ENCODE data around the gene SPTSSA.

- TF ChIP-seq CTCF (tag by site-specific recombination; IDR thresholded peaks at IDR 0.05) (no peak), ZNF174 (tag by site-specific recombination; IDR thresholded peaks at IDR 0.05) (no peak), ZNF747 (tag by site-specific recombination; IDR thresholded peaks at IDR 0.05) (no peak), ZNF10 (tag by site-specific recombination; IDR thresholded peaks at IDR 0.05) (no peak), ZFP3 (tag by site-specific recombination; IDR thresholded peaks at IDR 0.05; ENCODE audit: low read depth) (no peak), SETDB1 (IDR thresholded peaks at IDR 0.05; ENCODE audit: insufficient read length, low read length) (no peak)
- TF ChIP-seq, protein P1, sequence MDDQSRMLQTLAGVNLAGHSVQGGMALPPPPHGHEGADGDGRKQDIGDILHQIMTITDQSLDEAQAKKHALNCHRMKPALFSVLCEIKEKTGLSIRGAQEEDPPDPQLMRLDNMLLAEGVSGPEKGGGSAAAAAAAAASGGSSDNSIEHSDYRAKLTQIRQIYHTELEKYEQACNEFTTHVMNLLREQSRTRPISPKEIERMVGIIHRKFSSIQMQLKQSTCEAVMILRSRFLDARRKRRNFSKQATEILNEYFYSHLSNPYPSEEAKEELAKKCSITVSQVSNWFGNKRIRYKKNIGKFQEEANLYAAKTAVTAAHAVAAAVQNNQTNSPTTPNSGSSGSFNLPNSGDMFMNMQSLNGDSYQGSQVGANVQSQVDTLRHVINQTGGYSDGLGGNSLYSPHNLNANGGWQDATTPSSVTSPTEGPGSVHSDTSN (CRISPR knock-in tag; IDR thresholded peaks at IDR 0.05) = no peak
- TF ChIP-seq, protein P2, sequence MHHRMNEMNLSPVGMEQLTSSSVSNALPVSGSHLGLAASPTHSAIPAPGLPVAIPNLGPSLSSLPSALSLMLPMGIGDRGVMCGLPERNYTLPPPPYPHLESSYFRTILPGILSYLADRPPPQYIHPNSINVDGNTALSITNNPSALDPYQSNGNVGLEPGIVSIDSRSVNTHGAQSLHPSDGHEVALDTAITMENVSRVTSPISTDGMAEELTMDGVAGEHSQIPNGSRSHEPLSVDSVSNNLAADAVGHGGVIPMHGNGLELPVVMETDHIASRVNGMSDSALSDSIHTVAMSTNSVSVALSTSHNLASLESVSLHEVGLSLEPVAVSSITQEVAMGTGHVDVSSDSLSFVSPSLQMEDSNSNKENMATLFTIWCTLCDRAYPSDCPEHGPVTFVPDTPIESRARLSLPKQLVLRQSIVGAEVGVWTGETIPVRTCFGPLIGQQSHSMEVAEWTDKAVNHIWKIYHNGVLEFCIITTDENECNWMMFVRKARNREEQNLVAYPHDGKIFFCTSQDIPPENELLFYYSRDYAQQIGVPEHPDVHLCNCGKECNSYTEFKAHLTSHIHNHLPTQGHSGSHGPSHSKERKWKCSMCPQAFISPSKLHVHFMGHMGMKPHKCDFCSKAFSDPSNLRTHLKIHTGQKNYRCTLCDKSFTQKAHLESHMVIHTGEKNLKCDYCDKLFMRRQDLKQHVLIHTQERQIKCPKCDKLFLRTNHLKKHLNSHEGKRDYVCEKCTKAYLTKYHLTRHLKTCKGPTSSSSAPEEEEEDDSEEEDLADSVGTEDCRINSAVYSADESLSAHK (tag by site-specific recombination; IDR thresholded peaks at IDR 0.05) = no peak
- TF ChIP-seq, protein P3, sequence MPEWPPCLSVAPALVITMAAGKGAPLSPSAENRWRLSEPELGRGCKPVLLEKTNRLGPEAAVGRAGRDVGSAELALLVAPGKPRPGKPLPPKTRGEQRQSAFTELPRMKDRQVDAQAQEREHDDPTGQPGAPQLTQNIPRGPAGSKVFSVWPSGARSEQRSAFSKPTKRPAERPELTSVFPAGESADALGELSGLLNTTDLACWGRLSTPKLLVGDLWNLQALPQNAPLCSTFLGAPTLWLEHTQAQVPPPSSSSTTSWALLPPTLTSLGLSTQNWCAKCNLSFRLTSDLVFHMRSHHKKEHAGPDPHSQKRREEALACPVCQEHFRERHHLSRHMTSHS (tag by site-specific recombination; IDR thresholded peaks at IDR 0.05) = no peak
Observed at GRCh38 chr14:34463598-34463961, 1.5 kb upstream of the SPTSSA start.

Data from HEK293 (cell line).